ENCODE data around the gene SH2D3A.
"Not testable (repeated sequence)": the region's sequence is repeated elsewhere in the genome, so short reads cannot be mapped to it uniquely, and the experiment has no call there.

DNA sequence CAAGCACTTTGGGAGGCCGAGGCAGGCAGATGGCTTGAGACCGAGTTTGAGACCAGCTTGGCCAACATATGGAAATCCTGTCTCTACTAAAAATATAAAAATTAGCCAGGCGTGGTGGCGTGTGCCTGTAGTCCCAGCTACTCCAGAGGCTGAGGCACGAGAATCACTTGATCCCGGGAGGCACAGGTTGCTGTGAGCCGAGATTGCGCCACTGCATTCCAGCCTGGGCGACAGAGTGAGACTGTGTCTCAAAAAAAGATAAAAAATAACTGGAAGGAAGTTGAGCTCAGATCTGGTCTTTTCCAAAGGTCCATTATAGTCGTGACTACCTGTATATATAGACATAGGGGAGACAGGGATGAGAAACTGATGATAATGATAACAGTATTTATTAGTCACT, 18.7 kb downstream of the SH2D3A start:
- TF ChIP-seq, protein P1, sequence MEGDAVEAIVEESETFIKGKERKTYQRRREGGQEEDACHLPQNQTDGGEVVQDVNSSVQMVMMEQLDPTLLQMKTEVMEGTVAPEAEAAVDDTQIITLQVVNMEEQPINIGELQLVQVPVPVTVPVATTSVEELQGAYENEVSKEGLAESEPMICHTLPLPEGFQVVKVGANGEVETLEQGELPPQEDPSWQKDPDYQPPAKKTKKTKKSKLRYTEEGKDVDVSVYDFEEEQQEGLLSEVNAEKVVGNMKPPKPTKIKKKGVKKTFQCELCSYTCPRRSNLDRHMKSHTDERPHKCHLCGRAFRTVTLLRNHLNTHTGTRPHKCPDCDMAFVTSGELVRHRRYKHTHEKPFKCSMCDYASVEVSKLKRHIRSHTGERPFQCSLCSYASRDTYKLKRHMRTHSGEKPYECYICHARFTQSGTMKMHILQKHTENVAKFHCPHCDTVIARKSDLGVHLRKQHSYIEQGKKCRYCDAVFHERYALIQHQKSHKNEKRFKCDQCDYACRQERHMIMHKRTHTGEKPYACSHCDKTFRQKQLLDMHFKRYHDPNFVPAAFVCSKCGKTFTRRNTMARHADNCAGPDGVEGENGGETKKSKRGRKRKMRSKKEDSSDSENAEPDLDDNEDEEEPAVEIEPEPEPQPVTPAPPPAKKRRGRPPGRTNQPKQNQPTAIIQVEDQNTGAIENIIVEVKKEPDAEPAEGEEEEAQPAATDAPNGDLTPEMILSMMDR (conservative IDR thresholded peaks at IDR 0.05) = not testable (repeated sequence)
- not testable (repeated sequence) for TF ChIP-seq ZFX (IDR thresholded peaks at IDR 0.05)
